Right cardiac atrium (tissue), 5 donors: ENCODE results near the gene TEX19. TPM values are rescaled to one million over a fixed set of nuclear protein-coding genes. Genes with fewer than 3 reads are reported as not detected.

Experiments
- ATAC-seq, 2 donors: fragments of 200-7000 bp; cut with Tn5 transposase; one replicate each; pipeline versions ENCODE4 v1.8.0 to v1.9.1; 2020; ENCODE audit warnings: moderate library complexity in 2 of 2, mild to moderate bottlenecking in 1 of 2
- DNase-seq, 3 donors: peaks; one replicate each; pipeline ENCODE4 v3.0.0-alpha.2; 2020
- H3K27ac ChIP-seq: one replicate; pipeline ENCODE4 v1.5.1; 2013; ENCODE audit warnings: mild to moderate bottlenecking, low read length, control low read depth, moderate library complexity
- H3K27me3 ChIP-seq: one replicate; pipeline ENCODE4 v1.6.1; 2013; ENCODE audit not compliant: control insufficient read depth, insufficient read depth
- H3K4me1 ChIP-seq: one replicate; pipeline ENCODE4 v1.6.1; 2013; ENCODE audit warnings: low read length; ENCODE audit not compliant: control insufficient read depth, insufficient read depth
- H3K4me3 ChIP-seq: one replicate; pipeline ENCODE4 v1.5.1; 2013; ENCODE audit warnings: low read length, control low read depth
- H3K9me3 ChIP-seq: one replicate; pipeline ENCODE4 v1.6.1; 2013; ENCODE audit warnings: low read length; ENCODE audit not compliant: control insufficient read depth
- WGBS: extraction: QIAGEN DNeasy Blood & Tissue Kit; methylation state at CpG from one replicate; pipeline ENCODE4 v1.1.7; 2013; 5-methylcytosine and 5-hydroxymethylcytosine counted together
- intact Hi-C, 4 donors: fragments of 100-400 bp; cut with DNase I; formaldehyde crosslinking; loops; one replicate each; pipeline versions ENCODE4 v1.11.0 to v1.14.0; 2022 to 2023
- long read RNA-seq, 4 donors: library from polyadenylated mRNA; unstranded; transcript quantifications; one replicate each; pipeline ENCODE4 v2.0.0, GENCODE V29; 2020 to 2021
- polyA plus RNA-seq: library from polyadenylated mRNA; stranded (reverse); fragments of 200-250 nt; gene quantifications from one replicate; pipeline ENCODE4 v1.2.3, GENCODE V29; 2013
- total RNA-seq, 4 donors: library from RNA; stranded (reverse); fragmentation: NEBNext Ultra II Directional; extraction: Animal tissue kit (Norgen Biotek cat#: 25700); gene quantifications; one replicate each; pipeline ENCODE4 v1.2.1, GENCODE V29; 2021
- donor health status: healthy with polysubstance abuse.
- donor health status: DM: no; HTN: yes; CAD: no.
- donor health status: DM: no; HTN: no; CAD: no.
- donor health status: DM: no; HTN: yes; CAD: no; lungs with severe emphysema.
- donor health status: DM: yes; HTN: yes; CAD: no.

TEX19 gene
- total RNA-seq (not detected), polyA plus RNA-seq (not detected)
- long read RNA-seq, donor 1 = 0 reads
- long read RNA-seq, donor 2 = 0 reads
- long read RNA-seq, donor 3 = 0 reads
- long read RNA-seq, donor 4 = 0 reads

GRCh38 chr17:82358465-82359350 lies at the start of gene TEX19:
TSS of gene TEX19 (plus strand) at chr17:82359247. CDS start at chr17:82362151, 2,904 bp downstream.
- no peak within 1 kb of the TSS for H3K4me3 ChIP-seq
- DNase-seq (no peak), ATAC-seq (no peak)
- WGBS = 68% methylated on average over 21 of the region's 21 CpGs
- intact Hi-C loops = loop anchor here (5.0 to 10.0 kb wide), 4 partner anchors 49 to 416 kb away; partner anchors contain the start of genes HEXD (in 1 of the 4) and OGFOD3 (in 1 of the 4)
- no peak within 1 kb of the TSS for H3K27ac ChIP-seq
- no peaks in the 10 kb centered on the region for H3K9me3 ChIP-seq
- H3K27me3 ChIP-seq = no peaks in the 10 kb centered on the region
- H3K4me1 ChIP-seq = no peaks in the 10 kb centered on the region

- no peak overlapping the region for H3K4me3 ChIP-seq
- no peak overlapping the region for H3K27ac ChIP-seq
- H3K27me3 ChIP-seq = no peaks in the 10 kb centered on the region
- 84% methylated on average over 27 of the region's 27 CpGs for WGBS
- ATAC-seq = no peak
- H3K9me3 ChIP-seq = no peaks in the 10 kb centered on the region
- peak in 2 of 3 donors; percentile 35 to 39 for DNase-seq
- H3K4me1 ChIP-seq = no peaks in the 10 kb centered on the region
- intact Hi-C loops = no loop called here
These were observed 49.1 kb upstream of the TEX19 start for GRCh38 chr17:82309656-82310570.

GRCh38 chr17:82310877-82311276 lies 48.2 kb upstream of the TEX19 start:
- no peak for ATAC-seq
- Histone ChIP-seq H3K27ac (no peak overlapping the region), H3K4me3 (no peak overlapping the region), H3K27me3 (no peaks in the 10 kb centered on the region), H3K4me1 (no peaks in the 10 kb centered on the region), H3K9me3 (no peaks in the 10 kb centered on the region)
- peak in 1 of 3 donors; percentile 19 for DNase-seq
- WGBS = 83% methylated on average over 21 of the region's 21 CpGs
- intact Hi-C loops = no loop called here

- intact Hi-C loops = no loop called here
- DNase-seq (peak in 1 of 3 donors; percentile 10), ATAC-seq (no peak)
- Histone ChIP-seq H3K27me3 (no peaks in the 10 kb centered on the region), H3K27ac (no peak overlapping the region), H3K4me1 (no peaks in the 10 kb centered on the region), H3K4me3 (no peak overlapping the region), H3K9me3 (no peaks in the 10 kb centered on the region)
- 90% methylated on average over 13 of the region's 13 CpGs for WGBS
These were observed 47.1 kb upstream of the TEX19 start for GRCh38 chr17:82311971-82312370.

GRCh38 chr17:82313195-82314011 lies 45.6 kb upstream of the TEX19 start:
- no peak overlapping the region for H3K4me3 ChIP-seq
- H3K9me3 ChIP-seq = no peaks in the 10 kb centered on the region
- no peak overlapping the region for H3K27ac ChIP-seq
- peak in 1 of 3 donors; percentile 12 for DNase-seq
- H3K4me1 ChIP-seq = no peaks in the 10 kb centered on the region
- ATAC-seq = no peak
- WGBS = 81% methylated on average over 28 of the region's 28 CpGs
- no peaks in the 10 kb centered on the region for H3K27me3 ChIP-seq
- intact Hi-C loops = no loop called here

- intact Hi-C loops = no loop called here
These were observed 44.9 kb upstream of the TEX19 start for GRCh38 chr17:82314012-82314726.

GRCh38 chr17:82314727-82315605 lies 44.1 kb upstream of the TEX19 start:
- 34% methylated on average over 32 of the region's 32 CpGs for WGBS
- ATAC-seq = peak in 1 of 2 donors; percentile 10
- Histone ChIP-seq H3K27me3 (no peaks in the 10 kb centered on the region), H3K9me3 (no peaks in the 10 kb centered on the region), H3K4me3 (no peak overlapping the region), H3K4me1 (no peaks in the 10 kb centered on the region), H3K27ac (no peak overlapping the region)
- DNase-seq = no peak
- intact Hi-C loops = no loop called here

More at GRCh38 chr17:82314012-82314726, 44.9 kb upstream of the TEX19 start:
- no peak for ATAC-seq
- H3K4me1 ChIP-seq = no peaks in the 10 kb centered on the region
- no peak overlapping the region for H3K4me3 ChIP-seq
- 75% methylated on average over 27 of the region's 27 CpGs for WGBS
- DNase-seq = peak in 1 of 3 donors; percentile 54
- no peaks in the 10 kb centered on the region for H3K9me3 ChIP-seq
- H3K27ac ChIP-seq = no peak overlapping the region
- no peaks in the 10 kb centered on the region for H3K27me3 ChIP-seq

GRCh38 chr17:82315703-82316358 lies 43.2 kb upstream of the TEX19 start:
- DNase-seq = peak in 2 of 3 donors; percentile 57 to 63
- 24% methylated on average over 36 of the region's 36 CpGs for WGBS
- no peaks in the 10 kb centered on the region for H3K9me3 ChIP-seq
- no peaks in the 10 kb centered on the region for H3K4me1 ChIP-seq
- ATAC-seq = peak; percentile 17 to 25
- H3K4me3 ChIP-seq = no peak overlapping the region
- no peak overlapping the region for H3K27ac ChIP-seq
- no peaks in the 10 kb centered on the region for H3K27me3 ChIP-seq
- intact Hi-C loops = no loop called here
